Endothelial cell of umbilical vein (primary cell): Measurements from ENCODE around the gene CAMTA1. TPM values are rescaled to one million over a fixed set of nuclear protein-coding genes. Genes with fewer than 3 reads are reported as not detected.

Source experiments
- BruUV-seq: library from RNA; stranded (reverse); fragments of 400-500 nt; replicated peaks from 2 replicates; lab custom pipeline; 2021; lab: Mats Ljungman, UMichigan
- CTCF ChIA-PET: fragments of 300-600, 350-600 bp; sonication (Branson Sonifier 250); formaldehyde crosslinking; loops from one replicate; lab custom pipeline; 2021; ENCODE audit warnings: antibody characterized with exemption, inconsistent platforms; lab: Charles Lee
- POLR2A ChIA-PET: fragments of 300-600, 350-600 bp; sonication (Branson Sonifier 250); formaldehyde crosslinking; loops from one replicate; lab custom pipeline; 2021; ENCODE audit warnings: antibody characterized with exemption, inconsistent platforms; lab: Charles Lee
- DNase-seq: peaks from one replicate; pipeline ENCODE4 v3.0.0-alpha.2; 2011; ENCODE audit warnings: low read depth, low spot score
- FAIRE-seq: peaks from 2 replicates; lab custom pipeline; 2011; peaks lifted over from hg19 to GRCh38; lab: Jason Lieb, UNC
- H2AFZ ChIP-seq: 2 replicates; pipeline ENCODE4 v1.6.0; 2012; ENCODE audit warnings: low read depth, low read length, control low read depth, inconsistent platforms
- H3K27ac ChIP-seq: 2 replicates; pipeline ENCODE4 v1.5.1; 2011; ENCODE audit warnings: low read depth, mild to moderate bottlenecking, control low read depth, low read length, moderate library complexity; ENCODE audit not compliant: insufficient read depth
- H3K27me3 ChIP-seq, 2 experiments: 2 replicates each; pipeline versions ENCODE4 v1.6.0 to v1.6.1; 2011; ENCODE audit warnings: low read length in 2 of 2, mixed read lengths in 1 of 2; ENCODE audit not compliant: control insufficient read depth in 2 of 2, insufficient read depth in 2 of 2
- H3K36me3 ChIP-seq, 2 experiments: 2 replicates in 1 of 2; 3 replicates in 1 of 2; pipeline ENCODE4 v1.5.1; 2011; ENCODE audit warnings: low read length in 2 of 2, mild to moderate bottlenecking in 1 of 2, moderate library complexity in 1 of 2; ENCODE audit not compliant: control insufficient read depth in 2 of 2, insufficient read depth in 2 of 2; ENCODE audit errors: extremely low read depth in 1 of 2
- H3K4me1 ChIP-seq: 3 replicates; pipeline ENCODE4 v1.5.1; 2011; ENCODE audit warnings: mild to moderate bottlenecking, low read length; ENCODE audit not compliant: control insufficient read depth, insufficient read depth; ENCODE audit errors: extremely low read depth
- H3K4me2 ChIP-seq: 2 replicates; pipeline ENCODE4 v1.6.1; 2011; ENCODE audit warnings: low read length, control low read depth, mixed read lengths; ENCODE audit not compliant: insufficient read depth
- H3K4me3 ChIP-seq, 3 experiments: fragments of 200-600 bp in 1 of 3; sonication (generic), shearing (Covaris generic) in 1 of 3; replicated peaks in 1 of 3; 2 replicates each; pipeline ENCODE4 v1.5.1; 2011 to 2016; ENCODE audit warnings: control low read depth in 3 of 3, low read length in 3 of 3, mild to moderate bottlenecking in 2 of 3, inconsistent platforms in 1 of 3, low read depth in 1 of 3, moderate library complexity in 1 of 3; ENCODE audit not compliant: insufficient read depth in 1 of 3
- H3K79me2 ChIP-seq: 2 replicates; pipeline ENCODE4 v1.6.0; 2012; ENCODE audit warnings: low read length, inconsistent platforms; ENCODE audit not compliant: control insufficient read depth, insufficient read depth
- H3K9ac ChIP-seq: replicated peaks from 2 replicates; pipeline ENCODE3; 2011; ENCODE audit warnings: low read length, control low read depth; ENCODE audit not compliant: insufficient read depth; ENCODE audit errors: extremely low read depth
- H3K9me1 ChIP-seq: replicated peaks from 3 replicates; pipeline ENCODE4 v1.6.0; 2011; ENCODE audit warnings: mild to moderate bottlenecking, low read length; ENCODE audit not compliant: control insufficient read depth, insufficient read depth; ENCODE audit errors: extremely low read depth
- H3K9me3 ChIP-seq: replicated peaks from 2 replicates; pipeline ENCODE4 v1.5.1; 2012; ENCODE audit warnings: low read length, inconsistent platforms; ENCODE audit not compliant: control insufficient read depth, insufficient read depth
- H4K20me1 ChIP-seq: replicated peaks from 2 replicates; pipeline ENCODE3; 2011; ENCODE audit warnings: mild to moderate bottlenecking, low read length; ENCODE audit not compliant: control insufficient read depth, insufficient read depth; ENCODE audit errors: extremely low read depth
- EZH2 ChIP-seq: IDR thresholded peaks from 2 replicates; pipeline ENCODE4 v1.6.1; 2012; ENCODE audit warnings: borderline replicate concordance, low read depth, mild to moderate bottlenecking, moderate library complexity, low read length, inconsistent platforms; ENCODE audit not compliant: severe bottlenecking
- FOS ChIP-seq: IDR thresholded peaks from 2 replicates; pipeline ENCODE4 v1.6.1; 2011; ENCODE audit warnings: mild to moderate bottlenecking, low read length, moderate library complexity, borderline replicate concordance; ENCODE audit not compliant: insufficient read depth
- JUN ChIP-seq: IDR thresholded peaks from 2 replicates; pipeline ENCODE4 v1.6.1; 2011; ENCODE audit warnings: borderline replicate concordance, low read depth; ENCODE audit not compliant: insufficient read length, insufficient read depth
- dilution Hi-C: fragments of 300-500 bp; cut with MboI; formaldehyde crosslinking; loops from one replicate; pipeline ENCODE4 v1.15.0; 2019; ENCODE audit warnings: low sequenced_read_pairs; ENCODE audit not compliant: extremely low pct_ligation_motif_present
- intact Hi-C: fragments of 100-400 bp; cut with micrococcal nuclease; formaldehyde crosslinking; loops from one replicate; pipeline ENCODE4 v1.10.0; 2022
- polyA plus RNA-seq, 4 experiments: library from polyadenylated mRNA; depleted of rRNA in 3 of 4; stranded (reverse) in 3 of 4; unstranded in 1 of 4; fragments of >200 nt; gene quantifications; 2 replicates each; pipeline versions ENCODE4 v1.2.1 to v1.2.3, GENCODE V29; 2011 to 2012; ENCODE audit warnings: missing spikeins in 1 of 4
- total RNA-seq: library from RNA; stranded (reverse); gene quantifications from 2 replicates; pipeline ENCODE4 v1.2.3, GENCODE V29; 2021
- TF ChIP-seq, protein P1 (sequence below), 2 donors: IDR thresholded peaks; 1 replicate in 1 of 2; 2 replicates in 1 of 2; pipeline ENCODE4 v1.5.1; 2011; ENCODE audit warnings: low read length in 2 of 2, mild to moderate bottlenecking in 2 of 2, moderate library complexity in 2 of 2, control low read depth in 1 of 2, inconsistent platforms in 1 of 2, low read depth in 1 of 2; ENCODE audit not compliant: insufficient read depth in 1 of 2; ENCODE audit errors: extremely low read depth in 1 of 2

The CAMTA1 gene
- total and polyA plus RNA-seq, 2 donors (not counting 3 experiments of a cell fraction or from before 2014, with no cell fraction given) = 50.8 to 92.7 TPM

DNA sequence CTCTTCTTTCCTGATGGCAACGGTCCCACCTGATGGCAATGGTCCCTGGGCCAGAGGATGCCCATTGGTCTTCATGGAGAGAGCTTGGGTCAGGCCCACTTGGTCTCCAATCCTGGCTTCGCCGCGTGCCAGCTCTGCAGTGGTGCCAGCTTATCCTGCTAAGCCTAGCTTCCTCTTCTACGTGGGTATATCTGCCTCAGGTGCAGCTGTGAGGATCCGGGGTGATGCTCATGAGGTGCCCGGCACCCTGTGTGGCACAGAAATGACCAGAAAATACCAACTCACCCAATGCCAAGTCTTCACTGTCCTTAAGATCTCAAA lies 437.4 kb downstream of the CAMTA1 start:
- no peak for TF ChIP-seq EZH2
- FAIRE-seq (no peak), DNase-seq (no peak)
- Histone ChIP-seq H3K9me1 (no peaks in the 10 kb centered on the region), H3K4me1 (no peaks in the 10 kb centered on the region), H2AFZ (no peak overlapping the region), H3K9me3 (no peaks in the 10 kb centered on the region), H3K4me3 (no peak overlapping the region), H4K20me1 (no peaks in the 10 kb centered on the region), H3K4me2 (no peak overlapping the region), H3K79me2 (no peaks in the 10 kb centered on the region), H3K27me3 (no peaks in the 10 kb centered on the region), H3K36me3 (no peaks in the 10 kb centered on the region), H3K27ac (no peak overlapping the region), H3K9ac (no peak overlapping the region)
- CTCF ChIA-PET = no interaction called here
- intact Hi-C loops = no loop called here
- POLR2A ChIA-PET = no interaction called here
- no TSS peak for BruUV-seq
- dilution Hi-C loops = no loop called here

DNA sequence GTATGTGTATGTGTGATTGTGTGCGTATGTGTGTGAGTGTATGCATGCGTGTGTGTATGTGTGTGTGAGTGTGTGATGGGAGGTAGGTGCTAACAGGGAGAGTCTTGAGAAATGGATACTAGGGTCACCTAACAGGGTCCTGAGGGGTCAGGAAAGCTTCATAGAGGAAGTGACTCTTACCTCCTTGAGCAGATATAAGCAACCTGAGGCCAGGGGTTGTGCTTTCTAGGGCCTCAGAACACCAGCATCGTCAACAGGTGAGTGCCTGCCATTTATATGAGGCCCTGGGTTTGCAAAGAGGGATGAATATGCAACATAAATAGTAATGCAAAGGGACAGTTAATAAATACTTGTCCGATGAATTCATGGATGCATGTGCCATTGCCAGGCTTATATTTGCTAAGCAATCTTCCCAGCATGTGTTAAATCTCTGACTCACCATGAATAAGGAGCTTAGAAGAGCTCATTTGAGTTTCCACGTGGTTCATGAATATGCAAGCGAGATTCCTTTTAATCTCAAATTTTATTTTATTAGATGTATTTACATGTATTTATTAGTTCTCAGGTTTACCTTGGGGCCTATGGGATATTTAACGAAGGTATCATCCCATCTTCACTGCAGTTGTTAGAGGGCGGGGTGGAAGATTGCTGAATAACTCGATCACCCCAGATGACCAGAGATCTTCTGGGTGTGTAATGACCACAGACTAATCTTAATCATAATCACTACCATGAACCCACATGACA lies 438.3 kb downstream of the CAMTA1 start:
- FAIRE-seq = no peak
- DNase-seq = no peak
- intact Hi-C loops = loop anchor here (1.0 to 2.0 kb wide), 2 partner anchors 353 to 424 kb away; no protein-coding TSS in a partner anchor
- dilution Hi-C loops = no loop called here
- Histone ChIP-seq H3K9ac (no peak overlapping the region), H3K4me1 (no peaks in the 10 kb centered on the region), H2AFZ (no peak overlapping the region), H4K20me1 (no peaks in the 10 kb centered on the region), H3K9me3 (no peaks in the 10 kb centered on the region), H3K36me3 (no peaks in the 10 kb centered on the region), H3K4me2 (no peak overlapping the region), H3K4me3 (no peak overlapping the region), H3K27ac (no peak overlapping the region), H3K27me3 (no peaks in the 10 kb centered on the region), H3K79me2 (no peaks in the 10 kb centered on the region), H3K9me1 (no peaks in the 10 kb centered on the region)
- BruUV-seq = no TSS peak
- CTCF ChIA-PET = interaction anchor here (1.9 kb wide), 1 partner anchor 424 kb away, joined by 9 read pairs; no protein-coding TSS in a partner anchor
- POLR2A ChIA-PET = no interaction called here
- TF ChIP-seq FOS = no peak
- TF ChIP-seq EZH2 = no peak
- no peak for TF ChIP-seq JUN
- TF ChIP-seq, protein P1, sequence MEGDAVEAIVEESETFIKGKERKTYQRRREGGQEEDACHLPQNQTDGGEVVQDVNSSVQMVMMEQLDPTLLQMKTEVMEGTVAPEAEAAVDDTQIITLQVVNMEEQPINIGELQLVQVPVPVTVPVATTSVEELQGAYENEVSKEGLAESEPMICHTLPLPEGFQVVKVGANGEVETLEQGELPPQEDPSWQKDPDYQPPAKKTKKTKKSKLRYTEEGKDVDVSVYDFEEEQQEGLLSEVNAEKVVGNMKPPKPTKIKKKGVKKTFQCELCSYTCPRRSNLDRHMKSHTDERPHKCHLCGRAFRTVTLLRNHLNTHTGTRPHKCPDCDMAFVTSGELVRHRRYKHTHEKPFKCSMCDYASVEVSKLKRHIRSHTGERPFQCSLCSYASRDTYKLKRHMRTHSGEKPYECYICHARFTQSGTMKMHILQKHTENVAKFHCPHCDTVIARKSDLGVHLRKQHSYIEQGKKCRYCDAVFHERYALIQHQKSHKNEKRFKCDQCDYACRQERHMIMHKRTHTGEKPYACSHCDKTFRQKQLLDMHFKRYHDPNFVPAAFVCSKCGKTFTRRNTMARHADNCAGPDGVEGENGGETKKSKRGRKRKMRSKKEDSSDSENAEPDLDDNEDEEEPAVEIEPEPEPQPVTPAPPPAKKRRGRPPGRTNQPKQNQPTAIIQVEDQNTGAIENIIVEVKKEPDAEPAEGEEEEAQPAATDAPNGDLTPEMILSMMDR (IDR thresholded peaks at IDR 0.05; ENCODE audit: extremely low read depth in 1 of 2, insufficient read depth in 1 of 2, low read depth in 1 of 2, low read length in 2 of 2) = no peak
